Measurements from ENCODE around the gene LGALS4.
"Not testable (repeated sequence)": the region's sequence is repeated elsewhere in the genome, so short reads cannot be mapped to it uniquely, and the experiment has no call there.

DNA sequence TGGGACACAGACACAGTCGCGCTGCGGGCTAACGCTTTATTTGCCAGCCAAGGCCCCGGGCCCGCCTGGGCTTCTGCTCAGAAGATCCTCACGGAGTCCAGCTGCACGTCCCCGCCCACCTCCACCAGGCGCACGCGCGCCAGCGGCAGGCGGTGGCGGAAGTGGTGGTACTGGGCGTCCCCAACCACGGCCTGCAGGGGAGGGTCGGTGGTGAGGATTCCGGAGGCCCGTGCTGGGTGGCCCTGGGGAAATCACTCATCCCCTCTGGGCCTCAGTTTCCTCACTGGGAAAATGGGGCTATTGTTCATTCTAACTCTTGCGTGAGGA is 41.8 kb downstream of the LGALS4 start:
- not testable (repeated sequence) for TF ChIP-seq POLR2A, POLR2AphosphoS5 (IDR thresholded peaks at IDR 0.05)
- TF ChIP-seq, protein P1, sequence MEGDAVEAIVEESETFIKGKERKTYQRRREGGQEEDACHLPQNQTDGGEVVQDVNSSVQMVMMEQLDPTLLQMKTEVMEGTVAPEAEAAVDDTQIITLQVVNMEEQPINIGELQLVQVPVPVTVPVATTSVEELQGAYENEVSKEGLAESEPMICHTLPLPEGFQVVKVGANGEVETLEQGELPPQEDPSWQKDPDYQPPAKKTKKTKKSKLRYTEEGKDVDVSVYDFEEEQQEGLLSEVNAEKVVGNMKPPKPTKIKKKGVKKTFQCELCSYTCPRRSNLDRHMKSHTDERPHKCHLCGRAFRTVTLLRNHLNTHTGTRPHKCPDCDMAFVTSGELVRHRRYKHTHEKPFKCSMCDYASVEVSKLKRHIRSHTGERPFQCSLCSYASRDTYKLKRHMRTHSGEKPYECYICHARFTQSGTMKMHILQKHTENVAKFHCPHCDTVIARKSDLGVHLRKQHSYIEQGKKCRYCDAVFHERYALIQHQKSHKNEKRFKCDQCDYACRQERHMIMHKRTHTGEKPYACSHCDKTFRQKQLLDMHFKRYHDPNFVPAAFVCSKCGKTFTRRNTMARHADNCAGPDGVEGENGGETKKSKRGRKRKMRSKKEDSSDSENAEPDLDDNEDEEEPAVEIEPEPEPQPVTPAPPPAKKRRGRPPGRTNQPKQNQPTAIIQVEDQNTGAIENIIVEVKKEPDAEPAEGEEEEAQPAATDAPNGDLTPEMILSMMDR (IDR thresholded peaks at IDR 0.05 in 8 of 11, conservative IDR thresholded peaks at IDR 0.05 in 3 of 11), result not testable (repeated sequence)

All from spleen (tissue), 7 donors.